Testis (tissue), 2 donors: ENCODE data around the gene PNPLA2.

Experiments used
- CTCF ChIP-seq, 3 experiments: fragments of 450-650 bp in 2 of 3; fragments of 200-600 bp in 1 of 3; sonication (generic) in 1 of 3; IDR thresholded peaks; one replicate each; pipeline ENCODE4 v1.5.1; 2016 to 2019; ENCODE audit warnings: antibody characterized with exemption in 3 of 3, mild to moderate bottlenecking in 2 of 3, moderate library complexity in 1 of 3
- POLR2A ChIP-seq: fragments of 450-650 bp; IDR thresholded peaks from one replicate; pipeline ENCODE4 v1.6.1; 2017; ENCODE audit warnings: antibody characterized with exemption, mild to moderate bottlenecking, moderate library complexity

- TF ChIP-seq CTCF (IDR thresholded peaks at IDR 0.05) (no peak), POLR2A (no peak)
Observed at GRCh38 chr11:849104-849824, 30.6 kb downstream of the PNPLA2 start.
